ENCODE data around the gene NTM.
"Not testable (repeated sequence)": the region's sequence is repeated elsewhere in the genome, so short reads cannot be mapped to it uniquely, and the experiment has no call there.

Gene NTM

DNA sequence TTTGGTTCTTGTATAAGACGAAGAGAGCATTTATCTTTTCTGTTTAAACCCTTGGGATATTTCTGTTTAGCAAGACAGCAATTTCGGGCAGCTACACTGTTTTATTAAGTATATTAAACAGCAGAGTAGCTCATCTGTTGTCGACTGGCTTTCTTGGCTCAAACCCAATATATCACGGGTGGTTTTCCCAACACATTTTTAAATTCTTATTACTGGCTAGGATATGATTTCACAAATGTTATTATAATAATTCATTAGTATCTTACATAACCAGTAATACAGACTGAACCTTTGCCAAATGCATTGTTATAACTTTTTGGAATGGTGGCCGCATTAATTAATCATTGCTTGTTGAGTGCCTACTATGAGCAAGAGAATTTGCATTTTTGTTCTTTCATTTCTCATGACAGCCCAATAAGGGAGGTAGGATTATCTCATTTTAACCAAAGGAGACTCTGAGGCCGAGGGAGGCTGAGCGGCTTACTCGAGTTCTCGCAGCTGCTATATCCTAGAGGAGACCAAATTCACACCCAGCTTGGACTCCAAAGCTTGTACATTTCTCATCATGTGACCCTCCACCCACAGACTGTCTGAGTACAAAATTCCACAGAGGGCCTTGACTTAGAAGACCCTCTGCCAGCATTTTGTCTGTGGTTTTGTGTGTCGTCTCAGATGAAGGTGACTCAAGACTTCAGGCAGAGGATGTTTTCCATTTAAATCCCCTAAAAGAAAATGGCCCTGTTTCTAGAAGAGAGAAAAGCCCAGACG is 304.9 kb downstream of the NTM start:
- H3K4me3 ChIP-seq (ENCODE audit: low read depth, low read length, poor library complexity, severe bottlenecking): no peak overlapping the region
- no peaks in the 10 kb centered on the region for H3K27me3 ChIP-seq (ENCODE audit: insufficient read depth, low read length)
- no peak overlapping the region for H3K27ac ChIP-seq (ENCODE audit: low read depth, low read length, poor library complexity, severe bottlenecking)
- H4K20me1 ChIP-seq (ENCODE audit: insufficient read depth, low read length): no peaks in the 10 kb centered on the region
- H3K4me2 ChIP-seq (ENCODE audit: low read length): no peak overlapping the region
- TF ChIP-seq EZH2 (IDR thresholded peaks at IDR 0.05; ENCODE audit: borderline replicate concordance, low read length): no peak
- TF ChIP-seq, protein P1, sequence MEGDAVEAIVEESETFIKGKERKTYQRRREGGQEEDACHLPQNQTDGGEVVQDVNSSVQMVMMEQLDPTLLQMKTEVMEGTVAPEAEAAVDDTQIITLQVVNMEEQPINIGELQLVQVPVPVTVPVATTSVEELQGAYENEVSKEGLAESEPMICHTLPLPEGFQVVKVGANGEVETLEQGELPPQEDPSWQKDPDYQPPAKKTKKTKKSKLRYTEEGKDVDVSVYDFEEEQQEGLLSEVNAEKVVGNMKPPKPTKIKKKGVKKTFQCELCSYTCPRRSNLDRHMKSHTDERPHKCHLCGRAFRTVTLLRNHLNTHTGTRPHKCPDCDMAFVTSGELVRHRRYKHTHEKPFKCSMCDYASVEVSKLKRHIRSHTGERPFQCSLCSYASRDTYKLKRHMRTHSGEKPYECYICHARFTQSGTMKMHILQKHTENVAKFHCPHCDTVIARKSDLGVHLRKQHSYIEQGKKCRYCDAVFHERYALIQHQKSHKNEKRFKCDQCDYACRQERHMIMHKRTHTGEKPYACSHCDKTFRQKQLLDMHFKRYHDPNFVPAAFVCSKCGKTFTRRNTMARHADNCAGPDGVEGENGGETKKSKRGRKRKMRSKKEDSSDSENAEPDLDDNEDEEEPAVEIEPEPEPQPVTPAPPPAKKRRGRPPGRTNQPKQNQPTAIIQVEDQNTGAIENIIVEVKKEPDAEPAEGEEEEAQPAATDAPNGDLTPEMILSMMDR (IDR thresholded peaks at IDR 0.05; ENCODE audit: low read length): no peak
- H3K9ac ChIP-seq (ENCODE audit: low read length): no peak overlapping the region
- no peak overlapping the region for H2AFZ ChIP-seq (ENCODE audit: low read length)
- no peaks in the 10 kb centered on the region for H3K9me2 ChIP-seq (ENCODE audit: low read depth, low read length)
- no peaks in the 10 kb centered on the region for H3K9me3 ChIP-seq (ENCODE audit: low read length)
- no peaks in the 10 kb centered on the region for H3K4me1 ChIP-seq (ENCODE audit: insufficient read depth, low read length, severe bottlenecking)
- H3K79me2 ChIP-seq (ENCODE audit: insufficient read depth, low read length): no peaks in the 10 kb centered on the region
- H3F3A ChIP-seq (ENCODE audit: insufficient read depth, low read length): no peaks in the 10 kb centered on the region
- no peaks in the 10 kb centered on the region for H3K36me3 ChIP-seq (ENCODE audit: insufficient read depth, low read length)

DNA sequence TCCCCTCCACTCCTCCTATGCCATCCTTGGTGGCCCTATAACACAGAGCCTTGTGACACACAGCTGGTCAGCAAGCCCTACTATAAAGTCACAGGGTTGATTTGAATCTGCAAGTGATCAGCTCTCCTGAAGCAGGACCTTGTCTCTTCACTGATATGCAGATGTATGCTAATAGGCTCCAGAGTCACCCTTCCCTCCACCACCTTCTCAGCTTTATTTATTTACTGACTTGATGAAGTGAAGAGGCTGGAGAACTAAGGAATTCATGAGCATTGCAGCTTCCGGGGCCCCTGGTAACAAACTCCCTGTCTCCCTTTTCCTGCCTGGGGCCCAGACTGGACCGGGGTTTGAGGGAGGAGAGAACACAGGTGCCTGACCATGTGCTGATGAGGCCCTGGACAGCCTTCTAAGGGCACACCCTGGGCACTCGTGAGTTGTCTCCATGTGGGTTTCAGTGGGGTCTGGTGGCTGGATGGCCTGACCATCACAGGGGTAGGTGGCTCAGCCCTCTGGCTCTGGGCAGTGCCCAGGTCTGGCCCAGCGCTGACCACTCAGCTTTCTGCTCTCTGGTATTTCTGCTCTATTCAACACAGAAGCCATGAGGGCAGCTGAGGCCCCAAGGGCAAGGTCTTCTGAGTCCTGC is 307.5 kb downstream of the NTM start:
- no peak overlapping the region for H3K4me2 ChIP-seq (ENCODE audit: low read length)
- no peaks in the 10 kb centered on the region for H3K4me1 ChIP-seq (ENCODE audit: insufficient read depth, low read length, severe bottlenecking)
- no peaks in the 10 kb centered on the region for H4K20me1 ChIP-seq (ENCODE audit: insufficient read depth, low read length)
- no peak overlapping the region for H2AFZ ChIP-seq (ENCODE audit: low read length)
- H3K27me3 ChIP-seq (ENCODE audit: insufficient read depth, low read length): no peaks in the 10 kb centered on the region
- H3K4me3 ChIP-seq (ENCODE audit: low read depth, low read length, poor library complexity, severe bottlenecking): no peak overlapping the region
- no peaks in the 10 kb centered on the region for H3K9me2 ChIP-seq (ENCODE audit: low read depth, low read length)
- H3K27ac ChIP-seq (ENCODE audit: low read depth, low read length, poor library complexity, severe bottlenecking): no peak overlapping the region
- no peaks in the 10 kb centered on the region for H3F3A ChIP-seq (ENCODE audit: insufficient read depth, low read length)
- H3K79me2 ChIP-seq (ENCODE audit: insufficient read depth, low read length): no peaks in the 10 kb centered on the region
- no peak overlapping the region for H3K9ac ChIP-seq (ENCODE audit: low read length)
- no peak for TF ChIP-seq EZH2 (IDR thresholded peaks at IDR 0.05; ENCODE audit: borderline replicate concordance, low read length)
- TF ChIP-seq, protein P1 (IDR thresholded peaks at IDR 0.05; ENCODE audit: low read length): no peak
- no peaks in the 10 kb centered on the region for H3K9me3 ChIP-seq (ENCODE audit: low read length)
- H3K36me3 ChIP-seq (ENCODE audit: insufficient read depth, low read length): no peaks in the 10 kb centered on the region

DNA sequence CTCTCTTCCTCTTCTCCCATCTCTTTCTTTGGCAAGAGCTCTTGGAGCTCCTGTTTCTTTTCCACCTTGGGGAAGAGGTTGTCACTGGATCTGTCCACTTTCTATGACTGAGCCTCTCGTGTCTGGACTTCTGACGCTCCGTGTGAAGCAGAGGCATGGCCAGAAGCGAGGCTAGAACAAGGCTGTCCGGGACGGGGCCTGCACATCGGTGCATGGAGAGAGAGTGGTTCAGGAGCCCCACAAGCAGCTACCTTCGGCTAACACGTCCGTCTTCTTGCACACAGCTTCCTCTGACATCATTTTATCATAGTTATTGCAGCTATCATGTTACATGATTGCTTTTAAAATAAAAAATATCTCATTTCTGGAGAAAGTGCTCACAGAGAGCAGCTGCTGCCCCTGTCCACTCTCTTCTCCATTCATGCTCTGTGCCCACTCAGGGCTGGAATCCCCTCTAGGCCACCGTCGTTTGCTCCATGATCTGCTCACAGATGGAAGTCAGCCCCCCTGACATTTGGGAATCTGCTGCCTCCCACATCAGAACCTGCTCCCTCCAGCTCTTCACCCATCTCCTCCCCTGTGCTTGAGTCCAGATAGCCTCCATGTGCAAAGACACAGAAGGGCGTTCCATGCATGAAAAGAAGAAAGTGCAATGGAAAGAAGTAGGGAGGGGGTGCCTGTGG is 308.4 kb downstream of the NTM start:
- Histone ChIP-seq H3K27me3 (ENCODE audit: insufficient read depth, low read length) (no peaks in the 10 kb centered on the region), H3K9me2 (ENCODE audit: low read depth, low read length) (no peaks in the 10 kb centered on the region), H4K20me1 (ENCODE audit: insufficient read depth, low read length) (no peaks in the 10 kb centered on the region), H2AFZ (ENCODE audit: low read length) (no peak overlapping the region), H3K27ac (ENCODE audit: low read depth, low read length, poor library complexity, severe bottlenecking) (no peak overlapping the region), H3K4me2 (ENCODE audit: low read length) (no peak overlapping the region), H3K4me3 (ENCODE audit: low read depth, low read length, poor library complexity, severe bottlenecking) (no peak overlapping the region), H3K4me1 (ENCODE audit: insufficient read depth, low read length, severe bottlenecking) (no peaks in the 10 kb centered on the region), H3K9me3 (ENCODE audit: low read length) (no peaks in the 10 kb centered on the region), H3F3A (ENCODE audit: insufficient read depth, low read length) (no peaks in the 10 kb centered on the region), H3K36me3 (ENCODE audit: insufficient read depth, low read length) (no peaks in the 10 kb centered on the region), H3K9ac (ENCODE audit: low read length) (no peak overlapping the region), H3K79me2 (ENCODE audit: insufficient read depth, low read length) (no peaks in the 10 kb centered on the region)
- TF ChIP-seq EZH2 (IDR thresholded peaks at IDR 0.05; ENCODE audit: borderline replicate concordance, low read length): no peak
- TF ChIP-seq, protein P1 (IDR thresholded peaks at IDR 0.05; ENCODE audit: low read length): no peak

DNA sequence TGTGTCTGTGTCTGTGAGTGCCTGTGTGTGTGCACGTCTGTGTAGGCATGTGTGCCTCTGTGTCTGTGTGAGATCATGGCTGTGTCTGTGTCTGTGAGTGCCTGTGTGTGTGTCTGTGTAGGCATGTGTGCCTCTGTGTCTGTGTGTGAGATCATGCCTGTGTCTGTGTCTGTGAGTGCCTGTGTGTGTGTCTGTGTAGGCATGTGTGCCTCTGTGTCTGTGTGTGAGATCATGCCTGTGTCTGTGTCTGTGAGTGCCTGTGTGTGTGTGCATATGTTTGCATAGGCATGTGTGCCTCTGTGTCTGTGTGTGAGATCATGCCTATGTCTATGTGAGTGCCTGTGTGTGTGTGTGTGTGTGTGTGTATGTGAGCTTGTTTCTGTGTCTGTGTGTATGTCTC is 310.0 kb downstream of the NTM start:
- not testable (repeated sequence) for H4K20me1 ChIP-seq (ENCODE audit: insufficient read depth, low read length); H3K27me3 ChIP-seq (ENCODE audit: insufficient read depth, low read length); H3K4me1 ChIP-seq (ENCODE audit: insufficient read depth, low read length, severe bottlenecking); H3K4me3 ChIP-seq (ENCODE audit: low read depth, low read length, poor library complexity, severe bottlenecking); H3K27ac ChIP-seq (ENCODE audit: low read depth, low read length, poor library complexity, severe bottlenecking); H3K9me2 ChIP-seq (ENCODE audit: low read depth, low read length); H3F3A ChIP-seq (ENCODE audit: insufficient read depth, low read length); H3K36me3 ChIP-seq (ENCODE audit: insufficient read depth, low read length); H3K79me2 ChIP-seq (ENCODE audit: insufficient read depth, low read length); H2AFZ ChIP-seq (ENCODE audit: low read length); H3K4me2 ChIP-seq (ENCODE audit: low read length); H3K9me3 ChIP-seq (ENCODE audit: low read length); H3K9ac ChIP-seq (ENCODE audit: low read length)

Data from OCI-LY1 (cell line).